WI38 (cell line): ENCODE data around the gene RFC5.

Source experiments
- H3K4me3 ChIP-seq: 2 replicates; pipeline ENCODE4 v1.5.1; 2011; ENCODE audit warnings: low read depth, mild to moderate bottlenecking, control low read depth, low read length
- TF ChIP-seq, protein P1 (sequence below): IDR thresholded peaks from 2 replicates; pipeline ENCODE4 v1.5.1; 2012; ENCODE audit warnings: low read depth, mild to moderate bottlenecking, control low read depth, low read length

The RFC5 gene

DNA sequence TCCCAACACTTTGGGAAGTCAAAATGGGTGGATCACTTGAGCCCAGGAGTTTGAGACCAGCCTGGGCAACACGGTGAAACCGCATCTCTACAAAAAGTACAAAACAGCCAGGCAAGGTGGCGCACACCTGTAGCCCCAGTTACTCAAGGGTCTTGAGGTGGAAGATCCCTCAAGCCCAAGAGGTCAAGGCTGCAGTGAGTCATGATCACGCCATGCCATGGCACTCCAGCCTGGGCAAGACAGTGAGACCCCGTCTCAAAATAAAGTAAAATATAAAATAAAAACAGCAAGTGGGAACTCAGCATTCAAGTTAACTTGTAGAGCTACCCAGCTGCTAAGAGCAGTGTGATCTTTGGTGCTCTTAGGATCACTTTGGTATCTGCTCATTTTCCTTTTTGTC is 12.7 kb downstream of the RFC5 start:
- TF ChIP-seq, protein P1, sequence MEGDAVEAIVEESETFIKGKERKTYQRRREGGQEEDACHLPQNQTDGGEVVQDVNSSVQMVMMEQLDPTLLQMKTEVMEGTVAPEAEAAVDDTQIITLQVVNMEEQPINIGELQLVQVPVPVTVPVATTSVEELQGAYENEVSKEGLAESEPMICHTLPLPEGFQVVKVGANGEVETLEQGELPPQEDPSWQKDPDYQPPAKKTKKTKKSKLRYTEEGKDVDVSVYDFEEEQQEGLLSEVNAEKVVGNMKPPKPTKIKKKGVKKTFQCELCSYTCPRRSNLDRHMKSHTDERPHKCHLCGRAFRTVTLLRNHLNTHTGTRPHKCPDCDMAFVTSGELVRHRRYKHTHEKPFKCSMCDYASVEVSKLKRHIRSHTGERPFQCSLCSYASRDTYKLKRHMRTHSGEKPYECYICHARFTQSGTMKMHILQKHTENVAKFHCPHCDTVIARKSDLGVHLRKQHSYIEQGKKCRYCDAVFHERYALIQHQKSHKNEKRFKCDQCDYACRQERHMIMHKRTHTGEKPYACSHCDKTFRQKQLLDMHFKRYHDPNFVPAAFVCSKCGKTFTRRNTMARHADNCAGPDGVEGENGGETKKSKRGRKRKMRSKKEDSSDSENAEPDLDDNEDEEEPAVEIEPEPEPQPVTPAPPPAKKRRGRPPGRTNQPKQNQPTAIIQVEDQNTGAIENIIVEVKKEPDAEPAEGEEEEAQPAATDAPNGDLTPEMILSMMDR, result no peak
- H3K4me3 ChIP-seq, result no peak overlapping the region

DNA sequence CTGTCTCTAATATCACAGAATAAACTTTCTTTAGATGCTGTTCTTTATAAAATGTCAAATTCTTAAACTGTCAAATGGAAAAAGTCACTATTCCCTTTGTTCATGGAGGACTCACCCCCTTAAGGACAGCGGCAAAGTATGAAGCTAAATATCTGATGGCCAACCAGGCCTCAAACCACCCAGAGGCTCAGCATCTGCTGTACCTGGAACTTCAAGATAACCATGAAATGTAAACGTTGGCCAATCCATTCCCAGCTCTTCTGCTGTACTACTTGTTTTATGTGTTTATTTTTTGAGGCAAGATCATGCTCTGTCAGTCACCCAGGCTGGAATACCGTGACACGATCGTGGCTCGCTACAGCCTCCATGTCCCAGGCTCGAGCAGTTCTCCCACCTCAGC is 15.7 kb downstream of the RFC5 start:
- no peak overlapping the region for H3K4me3 ChIP-seq
- TF ChIP-seq, protein P1, result no peak

DNA sequence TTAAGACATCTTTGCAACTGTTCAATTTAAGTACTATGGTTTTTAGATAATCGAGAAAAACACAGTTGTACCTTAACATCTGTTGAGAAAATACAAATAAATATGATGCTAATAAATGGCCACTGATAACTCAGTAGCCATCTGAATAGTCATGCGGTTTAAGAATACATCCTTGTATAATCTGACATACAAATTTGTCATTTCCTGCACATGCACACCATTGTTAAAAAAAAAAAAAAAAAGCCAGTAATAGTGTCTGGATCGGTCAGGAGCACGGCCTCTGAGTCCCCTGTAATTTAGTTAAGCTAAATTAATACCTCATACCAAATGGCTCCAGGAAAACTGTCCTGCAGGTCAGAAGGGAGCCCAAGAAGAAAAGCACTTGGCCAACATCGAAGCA is 16.8 kb downstream of the RFC5 start:
- no peak overlapping the region for H3K4me3 ChIP-seq
- TF ChIP-seq, protein P1, result no peak

DNA sequence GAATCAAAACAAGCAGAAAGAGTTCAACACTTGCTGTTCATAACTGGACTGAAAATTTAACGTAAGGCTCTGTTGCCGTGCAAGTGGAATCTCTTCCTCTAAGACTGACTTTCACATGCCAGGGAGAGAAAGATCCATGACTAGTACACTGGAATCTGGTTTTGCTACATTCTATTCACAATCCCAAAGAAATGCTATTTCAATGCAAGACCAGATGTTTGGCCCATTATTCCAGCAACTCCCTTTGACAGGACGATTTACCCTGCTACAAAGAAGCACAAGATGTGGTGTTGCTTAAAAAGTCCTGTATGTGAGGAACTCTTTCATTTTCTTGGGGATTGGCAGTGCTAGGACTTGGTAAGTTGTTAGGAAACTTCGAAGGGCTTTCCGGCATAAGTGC is 17.4 kb downstream of the RFC5 start:
- no peak overlapping the region for H3K4me3 ChIP-seq
- TF ChIP-seq, protein P1, result no peak

DNA sequence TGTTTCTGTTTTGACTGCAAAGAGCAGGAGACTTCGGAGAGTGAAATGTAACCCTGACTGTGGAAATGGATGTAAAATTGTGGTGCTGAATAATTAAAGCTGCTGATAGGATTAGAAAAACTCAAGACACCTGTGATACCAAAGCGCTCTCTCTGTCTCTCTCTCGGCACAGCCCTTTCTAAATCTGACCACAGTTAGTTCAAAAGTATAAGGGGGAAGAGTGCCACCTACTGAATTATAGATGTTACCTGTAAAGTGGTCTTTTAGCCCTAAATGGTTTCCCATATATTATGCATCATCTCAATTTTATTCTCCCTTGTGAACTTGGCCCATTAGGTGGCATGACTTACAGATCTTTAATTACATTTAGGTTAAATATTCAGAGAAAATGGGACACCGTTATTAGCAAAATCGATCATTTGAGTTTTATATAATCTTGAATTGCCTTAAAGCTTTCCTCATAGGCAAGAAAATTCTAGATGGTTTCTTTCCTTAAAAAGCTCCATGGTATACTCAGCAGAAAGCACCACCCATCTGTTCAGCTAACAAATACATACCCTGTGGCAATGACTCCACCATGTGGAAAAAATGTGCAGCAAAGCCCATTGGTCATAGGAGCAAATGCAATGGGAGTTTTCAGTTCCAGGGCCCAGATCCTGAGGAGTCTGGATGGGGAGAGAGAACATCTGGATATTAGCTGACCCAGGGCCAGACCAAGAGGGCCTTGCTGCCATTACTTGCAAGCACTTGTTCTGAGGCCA is 18.1 kb downstream of the RFC5 start:
- H3K4me3 ChIP-seq, result no peak overlapping the region
- TF ChIP-seq, protein P1, result peak; percentile 34

DNA sequence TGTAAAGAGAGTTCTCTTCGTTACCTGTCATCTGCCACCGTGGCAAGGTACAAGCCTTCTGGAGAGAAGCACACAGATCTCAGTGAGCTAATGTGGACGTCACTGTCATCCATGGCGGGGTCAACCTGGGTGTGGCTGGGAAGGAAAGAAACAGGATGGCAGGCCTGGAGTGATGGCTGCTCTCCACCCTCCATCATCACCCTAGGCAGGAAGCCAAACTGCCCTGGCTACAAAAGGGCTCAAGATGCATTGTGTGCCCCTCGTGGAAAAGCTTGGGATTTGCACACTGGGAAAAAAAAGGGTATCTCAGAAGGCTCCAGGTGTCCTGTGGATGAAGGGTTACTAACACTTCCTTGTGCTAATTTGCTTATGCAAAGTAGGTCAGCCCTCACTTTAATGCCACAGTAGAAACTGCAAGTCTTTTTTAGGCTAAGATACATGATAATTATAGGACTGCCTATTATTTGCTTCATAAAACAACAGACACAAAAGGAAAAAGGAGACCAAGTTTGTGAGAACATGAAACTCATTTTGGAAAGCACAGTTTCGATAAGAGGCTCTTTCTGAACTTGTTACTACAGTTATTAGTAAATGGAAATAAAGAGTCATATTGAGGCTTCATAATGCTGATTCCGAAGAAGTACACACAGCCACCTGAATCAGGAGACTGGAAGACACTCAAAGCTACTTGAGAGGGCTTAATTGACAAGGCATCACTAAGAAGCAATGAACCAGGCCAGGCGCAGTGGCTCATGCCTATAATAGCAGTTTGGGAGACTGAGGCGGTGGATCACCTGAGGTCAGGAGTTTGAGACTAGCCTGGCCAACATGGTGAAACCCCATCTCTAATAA is 18.9 kb downstream of the RFC5 start:
- H3K4me3 ChIP-seq, result no peak overlapping the region
- TF ChIP-seq, protein P1, result no peak

DNA sequence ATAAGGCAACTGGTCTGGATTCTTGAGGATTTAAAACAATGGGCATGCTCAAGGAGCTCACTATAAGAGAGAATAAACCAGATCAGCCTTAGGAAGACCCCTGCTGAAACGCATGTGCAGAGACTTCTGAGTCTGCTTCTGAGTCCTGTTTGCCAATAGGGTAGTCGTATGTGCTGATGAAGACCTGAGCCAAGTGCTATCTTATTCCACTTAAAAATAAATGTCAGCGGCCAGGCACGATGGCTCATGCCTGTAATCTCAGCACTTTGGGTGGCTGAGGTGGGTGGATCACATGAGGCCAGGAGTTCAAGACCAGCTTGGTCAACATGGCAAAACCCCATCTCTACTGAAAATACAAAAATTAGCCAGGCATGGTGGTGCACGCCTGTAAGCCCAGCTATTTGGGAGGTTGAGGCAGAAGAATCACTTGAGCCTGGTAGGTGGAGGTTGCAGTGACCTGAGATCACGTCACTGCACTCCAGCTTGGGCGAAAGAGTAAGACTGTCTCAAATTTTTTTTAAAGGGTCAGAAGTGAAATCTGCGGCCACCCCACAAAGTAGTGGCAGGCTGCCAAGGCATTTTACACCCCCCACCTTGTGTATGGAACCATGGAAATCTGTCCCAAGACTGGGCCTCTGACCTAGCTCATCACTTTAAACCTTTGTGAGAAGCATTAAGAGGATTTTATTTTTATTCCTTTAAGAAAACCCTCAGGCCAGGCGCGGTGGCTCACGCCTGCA is 20.3 kb downstream of the RFC5 start:
- TF ChIP-seq, protein P1, result no peak
- no peak overlapping the region for H3K4me3 ChIP-seq
